Measurements from ENCODE around the gene ACOT8. TPM values are rescaled to one million over a fixed set of nuclear protein-coding genes. Genes with fewer than 3 reads are reported as not detected.

The ACOT8 gene
- total and polyA plus RNA-seq, 12 donors = 21.3 to 46.6 (median 28.1) TPM

- Histone ChIP-seq H3K9me3 (no peaks in the 10 kb centered on the region), H3K4me1 (peaks cover 2 to 43% (median 25%) of the 10 kb centered on the region in 9 donors), H3K27me3 (no peaks in the 10 kb centered on the region), H3K27ac (peak overlapping the region in 4 of 10 donors; percentile 38 to 62 (median 56)), H3K36me3 (peaks cover 6 to 100% (median 41%) of the 10 kb centered on the region in 9 donors), H3K4me3 (no peak overlapping the region)
- no peak for TF ChIP-seq CTCF (IDR thresholded peaks at IDR 0.05)
- 91 to 93% methylated on average over 10 of the region's 10 CpGs for WGBS, 2 donors
- DNase-seq = peak in 1 of 2 donors; percentile 28
- intact Hi-C loops (cut with DNase I) = no loop called here
- peak in 4 of 8 donors; percentile 3 to 11 (median 8) for ATAC-seq
These were observed 15.6 kb downstream of the ACOT8 start for GRCh38 chr20:45841407-45842129.

GRCh38 chr20:45840700-45841198 is 16.4 kb downstream of the ACOT8 start:
- DNase-seq = peak in 1 of 2 donors; percentile 18
- 90% methylated on average over 24 to 25 of the region's 25 CpGs for WGBS, 2 donors
- Histone ChIP-seq H3K4me3 (no peak overlapping the region), H3K9me3 (no peaks in the 10 kb centered on the region), H3K27ac (peak overlapping the region in 2 of 10 donors; percentile 15 to 38), H3K4me1 (peaks cover 2 to 51% (median 29%) of the 10 kb centered on the region in 9 donors), H3K36me3 (peaks cover 6 to 97% (median 41%) of the 10 kb centered on the region in 9 donors), H3K27me3 (no peaks in the 10 kb centered on the region)
- no peak for TF ChIP-seq CTCF (IDR thresholded peaks at IDR 0.05)
- peak in 3 of 8 donors; percentile 7 to 52 (median 8) for ATAC-seq
- intact Hi-C loops (cut with DNase I) = no loop called here

GRCh38 chr20:45836841-45837240 is 20.4 kb downstream of the ACOT8 start:
- intact Hi-C loops (cut with DNase I) = loop anchor here in 3 of 10 donors (10.0 kb wide), 3 partner anchors 48 to 138 kb away; partner anchors contain the start of genes SPATA25 (in 1 of the 3), ZNF335 (in 1 of the 3) and ZSWIM1 (in 1 of the 3)
- Histone ChIP-seq H3K27me3 (no peaks in the 10 kb centered on the region), H3K4me3 (peak overlapping the region in 3 of 10 donors; percentile 2 to 8 (median 5)), H3K9me3 (no peaks in the 10 kb centered on the region), H3K4me1 (peaks cover 7 to 60% (median 40%) of the 10 kb centered on the region in 9 donors), H3K36me3 (peaks cover 0 to 64% (median 9%) of the 10 kb centered on the region in 9 donors), H3K27ac (peak overlapping the region in 7 of 10 donors; percentile 5 to 98 (median 92))
- ATAC-seq (no peak), DNase-seq (no peak)
- WGBS, 2 donors = 4 to 7% methylated on average over 1 of the region's 1 CpG
- TF ChIP-seq CTCF (IDR thresholded peaks at IDR 0.05) = no peak

- no peaks in the 10 kb centered on the region for H3K9me3 ChIP-seq
- H3K4me3 ChIP-seq = peak overlapping the region in 8 of 10 donors; percentile 67 to 90 (median 75)
- ATAC-seq (peak in 6 of 8 donors; percentile 6 to 60 (median 24)), DNase-seq (peak; percentile 44 to 59)
- intact Hi-C loops (cut with DNase I) = loop anchor here in 3 of 10 donors (2.0 to 10.0 kb wide), 4 partner anchors 21 to 139 kb away; partner anchors contain the start of genes ACOT8 (in 1 of the 3), SPATA25 (in 1 of the 3), ZNF335 (in 1 of the 3) and ZSWIM1 (in 1 of the 3)
- TF ChIP-seq CTCF (IDR thresholded peaks at IDR 0.05) = no peak
- peaks cover 7 to 50% (median 35%) of the 10 kb centered on the region in 9 donors for H3K4me1 ChIP-seq
- peaks cover 0 to 54% (median 3%) of the 10 kb centered on the region in 9 donors for H3K36me3 ChIP-seq
- 74 to 89% methylated on average over 5 of the region's 5 CpGs for WGBS, 2 donors
- H3K27ac ChIP-seq = peak overlapping the region in 8 of 10 donors; percentile 92 to 99 (median 95)
- H3K27me3 ChIP-seq = no peaks in the 10 kb centered on the region
These were observed 21.4 kb downstream of the ACOT8 start for GRCh38 chr20:45835825-45836224.

Measured in heart right ventricle (tissue), 16 donors.